T-helper 2 cell (primary cell): Measurements from ENCODE around the gene ATAD1.
"Not testable (repeated sequence)": the region's sequence is repeated elsewhere in the genome, so short reads cannot be mapped to it uniquely, and the experiment has no call there.

Source experiments
- DNase-seq, 5 experiments: peaks; one replicate each; pipeline versions ENCODE4 v3.0.0 to v3.0.0-alpha.2; 2012 to 2022

Gene ATAD1

GRCh38 chr10:87801813-87802435, 16.1 kb downstream of the ATAD1 start:
- not testable (repeated sequence) for DNase-seq

DNA sequence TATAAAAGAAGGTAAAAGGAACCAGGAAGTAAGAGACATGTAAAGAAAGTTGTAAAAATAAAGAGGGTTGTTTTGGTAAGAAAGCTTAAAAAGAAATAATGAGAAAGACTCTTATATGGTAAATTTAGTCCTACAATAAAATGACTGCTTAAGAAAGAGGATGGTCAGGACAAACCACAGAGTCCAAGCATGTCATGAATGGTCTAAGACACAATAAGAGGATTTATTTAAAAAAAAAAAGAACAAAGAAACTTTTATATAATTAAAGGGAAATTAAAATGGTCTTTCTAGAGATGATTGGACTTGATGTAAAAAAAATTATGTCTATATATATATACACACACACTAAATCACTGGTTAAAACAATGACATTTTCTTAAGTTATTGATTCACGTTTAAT, 18.2 kb downstream of the ATAD1 start:
- DNase-seq = no peak

DNA sequence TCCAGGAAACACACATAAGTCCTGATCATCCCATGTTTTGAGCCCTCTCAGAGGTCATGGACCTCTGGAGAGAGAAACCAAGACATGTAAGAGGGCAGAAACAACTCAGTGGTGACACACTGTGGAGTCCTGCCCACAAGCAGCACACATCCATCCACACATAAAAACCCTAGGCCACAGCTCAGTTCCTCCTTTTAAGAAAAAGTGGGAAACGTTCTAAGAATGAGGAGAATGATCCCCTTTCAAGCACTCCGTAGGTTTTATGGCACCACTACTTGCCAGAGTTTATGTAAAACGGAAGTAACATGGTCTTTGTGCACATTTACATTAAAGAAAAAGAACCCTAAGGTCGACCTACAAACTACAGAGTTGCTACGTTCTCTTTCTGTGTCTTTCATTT, 19.9 kb downstream of the ATAD1 start:
- no peak for DNase-seq

GRCh38 chr10:87794285-87794684, 23.7 kb downstream of the ATAD1 start:
- no peak for DNase-seq

- DNase-seq = no peak
Measured at GRCh38 chr10:87790185-87790584, 27.8 kb downstream of the ATAD1 start.

- no peak for DNase-seq
Measured at GRCh38 chr10:87786421-87786820, 31.6 kb downstream of the ATAD1 start.

DNA sequence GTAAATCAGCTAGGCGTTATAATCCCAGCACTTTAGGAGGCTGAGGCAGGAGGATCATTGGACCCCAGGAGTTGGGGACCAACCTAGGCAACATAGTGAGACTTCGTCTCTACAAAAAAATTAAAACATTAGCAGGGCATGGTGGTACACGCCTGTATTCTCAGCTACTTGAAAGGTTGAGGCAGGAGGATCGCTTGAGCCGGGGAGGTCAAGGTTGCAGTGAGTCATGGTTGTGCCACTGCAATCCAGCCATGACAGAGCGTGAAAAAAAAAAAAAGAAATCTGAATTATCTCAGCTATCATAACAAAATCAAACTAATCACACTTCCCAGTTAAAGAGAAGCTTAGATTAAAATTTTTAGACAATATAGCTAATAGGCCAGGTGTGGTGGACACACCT, 35.3 kb downstream of the ATAD1 start:
- no peak for DNase-seq

DNA sequence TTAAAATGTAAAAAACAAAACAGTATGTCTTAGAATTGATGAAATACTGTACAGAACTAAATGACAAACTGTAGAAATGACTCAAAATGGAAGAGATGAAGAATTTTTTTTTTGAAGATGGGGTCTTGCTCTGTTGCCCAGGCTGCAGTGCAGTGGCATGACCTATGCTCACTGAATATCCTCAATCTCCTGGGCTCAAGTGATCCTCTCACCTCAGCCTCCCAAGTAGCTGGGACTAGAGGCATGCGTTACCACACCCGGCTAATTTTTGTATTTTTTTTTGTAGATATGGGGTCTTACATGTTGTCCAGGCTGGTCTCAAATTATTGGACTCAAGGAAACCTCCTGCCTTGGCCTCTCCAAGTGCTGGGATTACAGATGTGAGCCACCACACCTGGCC, 36.5 kb downstream of the ATAD1 start:
- DNase-seq = no peak

DNA sequence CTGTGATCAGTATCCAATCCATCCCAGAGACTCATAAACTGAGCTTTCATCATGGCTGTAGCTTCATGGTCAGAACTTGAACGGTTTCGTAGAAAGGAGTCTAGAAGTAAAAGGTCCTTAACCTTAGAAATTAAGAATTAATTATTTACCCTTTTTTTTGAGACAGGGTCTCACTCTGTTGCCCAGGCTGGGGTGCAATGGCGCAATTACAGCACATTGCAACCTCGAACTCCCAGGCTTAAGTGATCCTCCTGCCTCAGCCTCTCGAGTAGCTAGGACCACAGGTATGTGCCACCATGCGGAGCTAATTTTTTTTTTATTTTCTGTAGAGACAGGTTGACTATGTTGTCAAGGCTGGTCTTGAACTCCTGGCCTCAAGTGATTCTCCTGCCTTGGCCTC, 41.7 kb downstream of the ATAD1 start:
- DNase-seq = no peak

DNA sequence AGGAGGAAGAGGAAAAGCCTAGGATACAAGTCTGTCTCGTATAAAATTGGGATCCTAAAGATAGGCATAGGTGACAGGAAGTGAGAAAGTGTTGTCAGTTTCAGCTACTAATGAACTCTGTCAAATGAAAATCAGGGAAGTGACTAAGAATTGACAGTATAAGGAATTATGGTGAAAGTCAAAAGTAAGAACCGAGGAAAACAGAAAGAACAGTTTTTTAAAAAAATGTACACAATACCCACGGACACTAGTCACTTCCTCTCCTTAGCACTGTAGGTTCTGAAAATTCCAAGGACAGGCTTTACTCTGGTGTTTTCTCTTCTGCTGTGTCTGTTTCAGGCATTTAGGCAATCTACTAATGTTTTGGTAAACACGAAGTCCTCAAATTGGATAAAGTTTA, 42.3 kb downstream of the ATAD1 start:
- DNase-seq = no peak

DNA sequence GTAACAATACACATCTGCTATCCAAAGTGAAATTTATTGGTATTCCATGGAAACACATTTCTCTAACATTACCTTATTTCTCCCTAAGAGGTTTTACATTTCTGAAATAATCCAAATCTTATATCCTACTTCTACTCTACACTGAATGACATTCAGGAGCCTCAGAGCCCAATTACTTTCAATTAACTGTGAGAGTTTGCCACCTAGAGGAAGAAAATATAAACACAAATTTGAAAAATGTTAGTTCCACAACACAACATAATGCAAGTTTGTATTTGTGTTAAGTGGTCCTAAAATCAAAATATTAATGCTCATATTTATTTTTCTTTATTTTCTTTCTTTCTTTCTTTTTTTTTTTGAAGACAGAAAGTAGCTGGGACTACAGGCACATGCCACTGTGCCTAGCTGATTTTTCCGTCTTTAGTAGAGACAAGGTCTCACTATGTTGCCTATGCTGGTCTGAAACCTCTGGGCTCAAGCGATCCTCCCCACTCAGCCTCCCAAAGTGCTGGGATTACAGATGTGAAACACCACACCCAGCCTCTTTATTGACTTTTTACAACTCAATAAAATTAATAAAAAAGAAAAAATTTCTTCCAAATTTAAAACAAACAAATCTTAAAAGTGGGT, 46.0 kb downstream of the ATAD1 start:
- peak in 1 of 5 experiments; percentile 26 for DNase-seq

- DNase-seq = no peak
Measured at GRCh38 chr10:87767253-87767652, 50.8 kb downstream of the ATAD1 start.

DNA sequence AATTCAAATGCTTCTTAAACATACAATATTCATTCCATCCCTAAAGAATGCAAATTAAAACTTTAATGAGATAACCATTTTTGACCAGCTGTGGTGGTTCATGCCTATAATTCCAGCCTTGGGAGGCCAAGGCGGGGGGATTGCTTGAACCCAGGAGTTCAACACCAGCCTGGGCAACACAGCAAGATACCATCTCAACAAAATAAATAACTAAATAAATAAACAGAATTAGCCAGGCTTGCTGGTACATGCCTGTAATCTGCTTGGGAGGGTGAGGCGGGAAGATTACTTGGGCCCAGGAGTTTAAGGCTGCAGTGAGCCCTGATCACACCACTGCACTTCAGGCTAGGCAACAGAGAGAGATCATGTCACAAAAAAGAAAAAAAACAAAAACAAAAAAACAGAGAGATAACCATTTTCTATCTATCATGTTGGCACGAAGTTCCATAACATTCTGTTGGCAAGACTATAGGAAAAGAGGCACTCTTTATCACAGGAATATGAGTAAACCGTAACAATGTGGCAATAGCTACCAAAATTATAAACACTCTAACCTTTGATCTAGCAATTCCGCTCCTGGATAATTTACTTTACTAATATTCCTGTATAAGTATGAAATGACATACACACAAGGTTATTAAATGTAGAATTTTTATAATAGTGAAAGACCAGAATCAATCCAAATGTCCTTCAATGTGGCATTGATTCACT, 52.2 kb downstream of the ATAD1 start:
- DNase-seq = no peak

DNA sequence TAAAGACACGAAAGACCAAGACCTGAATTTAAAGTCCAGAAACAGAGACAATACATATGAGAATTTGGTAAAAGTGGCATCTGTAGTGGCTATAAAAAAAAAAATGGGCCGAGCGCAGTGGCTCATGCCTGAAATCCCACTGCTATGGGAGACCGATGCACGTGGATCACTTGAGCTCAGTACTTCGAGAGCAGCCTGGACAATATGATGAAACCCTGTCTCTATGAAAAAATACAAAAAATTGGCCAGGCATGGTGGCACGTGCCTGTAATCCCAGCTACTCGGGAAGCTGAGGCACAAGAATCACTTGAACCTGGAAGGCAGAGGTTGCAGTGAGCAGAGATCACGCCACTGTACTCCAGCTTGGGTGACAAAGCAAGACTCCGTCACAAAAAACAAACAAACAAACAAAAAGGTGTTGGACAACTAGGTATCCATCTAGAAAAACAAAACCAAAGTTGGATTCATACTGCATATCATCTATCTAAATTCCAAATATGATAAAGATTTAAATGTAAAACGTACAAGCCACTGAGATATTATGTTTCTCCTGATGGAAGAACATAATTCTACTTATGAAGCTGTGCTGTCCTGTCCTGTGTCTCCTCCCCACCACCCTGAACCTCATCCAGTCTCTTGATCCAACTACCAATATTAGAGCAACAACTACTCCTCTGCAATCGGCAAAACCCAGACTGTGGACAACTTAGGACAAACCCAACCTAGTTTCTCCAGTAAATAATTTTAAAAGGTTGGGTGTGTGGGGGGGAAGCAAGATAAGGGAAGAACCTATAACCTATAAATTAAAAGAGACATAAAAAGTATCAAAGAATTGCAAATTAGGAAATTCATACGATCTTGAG, 53.7 kb downstream of the ATAD1 start:
- no peak for DNase-seq

DNA sequence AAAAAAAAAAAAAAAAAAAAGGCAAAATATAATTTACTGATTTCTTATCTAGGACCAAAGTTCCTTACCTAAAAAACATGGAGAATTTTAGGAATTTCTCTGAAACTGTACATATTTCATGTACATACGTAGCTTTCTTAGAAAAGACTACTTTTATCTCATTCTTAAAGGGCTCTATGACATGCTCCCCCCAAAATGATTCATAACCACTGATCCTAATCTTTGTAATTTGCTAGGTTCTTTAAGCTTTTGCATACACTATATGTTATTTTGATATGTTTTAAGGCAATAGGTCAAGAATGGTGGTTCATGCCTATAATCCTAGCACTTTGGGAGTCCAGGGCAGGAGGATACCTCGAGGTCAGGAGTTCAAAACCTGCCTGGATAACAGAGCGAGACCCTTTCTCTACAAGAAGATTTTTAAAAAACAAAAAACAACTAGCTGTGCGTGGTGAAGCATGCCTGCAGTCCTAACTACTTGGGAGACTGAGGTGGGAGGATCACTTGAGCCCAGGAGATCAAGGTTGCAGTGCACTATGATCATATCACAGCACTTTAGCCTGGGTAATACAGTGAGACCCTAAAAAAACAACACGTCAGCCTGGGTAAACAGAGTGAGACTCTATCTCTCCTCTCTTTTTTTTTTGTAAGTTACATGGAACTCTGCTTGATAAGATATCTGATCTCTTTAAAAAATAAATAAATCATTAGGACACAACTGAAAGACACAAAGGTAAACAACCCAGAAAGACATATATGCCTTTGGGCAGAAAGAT, 54.8 kb downstream of the ATAD1 start:
- peak in 1 of 5 experiments; percentile 7 for DNase-seq

DNA sequence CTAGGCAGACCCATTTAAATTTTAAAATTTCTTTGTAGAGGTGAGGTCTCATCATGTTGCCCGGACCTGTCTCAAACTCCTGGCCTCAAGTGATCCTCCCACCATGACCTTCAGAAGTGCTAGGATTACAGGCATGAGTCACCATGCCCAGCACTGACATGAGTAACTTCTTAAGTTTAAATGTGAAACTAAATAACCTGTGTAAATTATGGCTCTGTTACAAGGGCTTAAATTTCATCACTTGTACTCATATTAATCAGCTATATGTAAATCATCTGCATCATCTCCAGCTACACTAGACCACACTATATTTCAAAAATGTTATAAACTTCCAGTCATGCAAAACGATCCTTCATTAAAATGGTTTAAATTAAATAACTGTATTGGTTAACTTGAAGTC, 56.1 kb downstream of the ATAD1 start:
- DNase-seq = peak in 2 of 5 experiments; percentile 7 to 75

DNA sequence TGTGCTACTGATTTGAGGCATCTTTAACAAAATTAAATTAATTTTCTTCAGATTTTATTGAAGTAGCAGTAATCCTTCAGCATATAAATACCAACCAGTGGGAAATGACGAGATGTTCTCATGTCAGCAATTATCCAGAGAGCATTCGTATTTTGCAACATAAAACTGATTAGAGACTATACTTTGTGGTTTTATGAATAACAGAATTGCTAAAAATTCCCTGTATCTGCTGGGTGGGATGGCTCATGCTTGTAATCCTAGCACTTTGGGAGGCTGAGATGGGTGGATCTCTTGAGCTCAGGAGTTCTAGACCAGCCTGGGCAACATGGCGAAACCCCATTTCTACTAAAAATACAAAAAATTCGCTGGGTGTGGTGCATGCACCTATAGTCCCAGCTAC, 56.9 kb downstream of the ATAD1 start:
- DNase-seq = no peak

GRCh38 chr10:87760195-87760905, 57.7 kb downstream of the ATAD1 start:
- DNase-seq = no peak

GRCh38 chr10:87759551-87759950, 58.5 kb downstream of the ATAD1 start:
- no peak for DNase-seq

DNA sequence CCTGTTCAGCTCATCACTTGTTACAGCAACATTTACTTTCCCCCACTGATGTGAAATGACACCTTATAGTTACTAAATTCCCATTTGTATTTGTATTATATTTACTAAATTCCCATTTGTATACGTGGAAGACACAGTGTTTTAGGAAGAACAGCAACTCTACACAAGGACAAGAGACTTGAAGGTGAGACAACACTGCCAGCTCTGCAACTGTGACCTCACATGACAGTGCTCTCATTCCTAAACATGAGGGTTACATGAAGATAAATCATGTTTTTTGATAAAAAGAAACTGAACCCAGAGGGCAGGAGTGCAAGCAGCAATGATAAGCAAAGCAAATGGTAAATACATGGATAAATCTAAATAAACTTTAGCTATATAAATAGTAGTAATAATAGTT, 60.3 kb downstream of the ATAD1 start:
- no peak for DNase-seq

GRCh38 chr10:87753995-87754866, 63.8 kb downstream of the ATAD1 start:
- peak in 1 of 5 experiments; percentile 13 for DNase-seq
